Measurements from ENCODE around the gene ARHGEF10L.

Gene ARHGEF10L

GRCh38 chr1:17563494-17564281 is 24.2 kb downstream of the ARHGEF10L start:
- no peak for TF ChIP-seq CTCF (IDR thresholded peaks at IDR 0.05; ENCODE audit: control insufficient read depth, extremely low read depth, insufficient read depth)
- no peak for DNase-seq (ENCODE audit: low read depth)
- H3K4me3 ChIP-seq (ENCODE audit: low read depth, low read length), result no peak overlapping the region

- H3K4me3 ChIP-seq (ENCODE audit: low read depth, low read length), result no peak overlapping the region
- DNase-seq (ENCODE audit: low read depth), result peak; percentile 64
- TF ChIP-seq CTCF (IDR thresholded peaks at IDR 0.05; ENCODE audit: control insufficient read depth, extremely low read depth, insufficient read depth), result no peak
Observed at GRCh38 chr1:17564458-17565393, 25.2 kb downstream of the ARHGEF10L start.

- no peak overlapping the region for H3K4me3 ChIP-seq (ENCODE audit: low read depth, low read length)
- no peak for TF ChIP-seq CTCF (IDR thresholded peaks at IDR 0.05; ENCODE audit: control insufficient read depth, extremely low read depth, insufficient read depth)
- no peak for DNase-seq (ENCODE audit: low read depth)
Observed at GRCh38 chr1:17565461-17566252, 26.2 kb downstream of the ARHGEF10L start.

GRCh38 chr1:17566417-17566816 is 26.9 kb downstream of the ARHGEF10L start:
- no peak for TF ChIP-seq CTCF (IDR thresholded peaks at IDR 0.05; ENCODE audit: control insufficient read depth, extremely low read depth, insufficient read depth)
- no peak for DNase-seq (ENCODE audit: low read depth)
- H3K4me3 ChIP-seq (ENCODE audit: low read depth, low read length), result no peak overlapping the region

- no peak overlapping the region for H3K4me3 ChIP-seq (ENCODE audit: low read depth, low read length)
- DNase-seq (ENCODE audit: low read depth), result no peak
- no peak for TF ChIP-seq CTCF (IDR thresholded peaks at IDR 0.05; ENCODE audit: control insufficient read depth, extremely low read depth, insufficient read depth)
Observed at GRCh38 chr1:17566892-17567291, 27.4 kb downstream of the ARHGEF10L start.

- no peak overlapping the region for H3K4me3 ChIP-seq (ENCODE audit: low read depth, low read length)
- TF ChIP-seq CTCF (IDR thresholded peaks at IDR 0.05; ENCODE audit: control insufficient read depth, extremely low read depth, insufficient read depth), result no peak
- DNase-seq (ENCODE audit: low read depth), result no peak
Observed at GRCh38 chr1:17567582-17567981, 28.1 kb downstream of the ARHGEF10L start.
